ENCODE results near the gene NHS.
A peak's percentile ranks its signal among the peaks of the same experiment; 100 is the strongest.
"Not testable (repeated sequence)": the region's sequence is repeated elsewhere in the genome, so short reads cannot be mapped to it uniquely, and the experiment has no call there.

NHS gene

GRCh38 chrX:17501746-17502145, 126.7 kb downstream of the NHS start:
- no peak for DNase-seq

GRCh38 chrX:17506352-17506751, 131.4 kb downstream of the NHS start:
- not testable (repeated sequence) for DNase-seq

GRCh38 chrX:17511556-17511955, 136.6 kb downstream of the NHS start:
- no peak for DNase-seq

GRCh38 chrX:17519358-17519757, 144.4 kb downstream of the NHS start:
- no peak for DNase-seq

- no peak for DNase-seq
Observed at GRCh38 chrX:17520016-17520615, 145.1 kb downstream of the NHS start.

- DNase-seq = no peak
Observed at GRCh38 chrX:17521871-17522693, 147.1 kb downstream of the NHS start.

- no peak for DNase-seq
Observed at GRCh38 chrX:17525266-17525665, 150.3 kb downstream of the NHS start.

- DNase-seq = no peak
Observed at GRCh38 chrX:17525762-17526555, 151.0 kb downstream of the NHS start.

- peak; percentile 14 to 25 for DNase-seq
Observed at GRCh38 chrX:17527135-17527701, 152.2 kb downstream of the NHS start.

GRCh38 chrX:17527922-17528321, 152.9 kb downstream of the NHS start:
- DNase-seq = peak; percentile 14 to 27

GRCh38 chrX:17529151-17529745, 154.2 kb downstream of the NHS start:
- no peak for DNase-seq

- DNase-seq = no peak
Observed at GRCh38 chrX:17531500-17531899, 156.5 kb downstream of the NHS start.

GRCh38 chrX:17535229-17535628, 160.2 kb downstream of the NHS start:
- DNase-seq = peak in 1 of 2 donors; percentile 41

GRCh38 chrX:17537723-17538243, 162.8 kb downstream of the NHS start:
- DNase-seq = no peak

GRCh38 chrX:17542123-17542522, 167.1 kb downstream of the NHS start:
- DNase-seq = no peak

- no peak for DNase-seq
Observed at GRCh38 chrX:17544821-17545220, 169.8 kb downstream of the NHS start.

GRCh38 chrX:17546356-17546755, 171.4 kb downstream of the NHS start:
- DNase-seq = no peak

- DNase-seq = no peak
Observed at GRCh38 chrX:17547658-17548057, 172.7 kb downstream of the NHS start.

- DNase-seq = no peak
Observed at GRCh38 chrX:17549107-17549651, 174.2 kb downstream of the NHS start.

GRCh38 chrX:17550011-17550410, 175.0 kb downstream of the NHS start:
- DNase-seq = no peak

- DNase-seq = no peak
Observed at GRCh38 chrX:17552044-17552650, 177.1 kb downstream of the NHS start.

GRCh38 chrX:17553469-17553868, 178.5 kb downstream of the NHS start:
- no peak for DNase-seq
